Activated naive CD8-positive, alpha-beta T cell treated with anti-CD3 and anti-CD28 coated beads, Interleukin-2, amount 50 U/mL, for 24 hours (primary cell): ENCODE results near the gene CD14.
"Not testable (repeated sequence)": the region's sequence is repeated elsewhere in the genome, so short reads cannot be mapped to it uniquely, and the experiment has no call there.

Source experiments
- ATAC-seq: fragments of 150-1000 bp; cut with Tn5 transposase; one replicate; pipeline ENCODE4 v1.10.0; 2021
- DNase-seq: peaks from one replicate; pipeline ENCODE4 v3.0.0; 2021
- H3K27ac Mint-ChIP-seq: one replicate; pipeline ENCODE4 v1.8.0; 2021; ENCODE audit warnings: mild to moderate bottlenecking, mixed read lengths
- H3K27me3 Mint-ChIP-seq: one replicate; pipeline ENCODE4 v1.8.0; 2021; ENCODE audit warnings: mixed read lengths
- H3K36me3 Mint-ChIP-seq: one replicate; pipeline ENCODE4 v1.8.0; 2021; ENCODE audit warnings: low read depth, mixed read lengths
- H3K4me1 Mint-ChIP-seq: one replicate; pipeline ENCODE4 v1.8.0; 2021; ENCODE audit warnings: mixed read lengths
- H3K4me3 Mint-ChIP-seq: one replicate; pipeline ENCODE4 v1.8.0; 2021; ENCODE audit warnings: mild to moderate bottlenecking, moderate library complexity, mixed read lengths
- H3K9me3 Mint-ChIP-seq: one replicate; pipeline ENCODE4 v1.8.0; 2021; ENCODE audit warnings: mixed read lengths

The CD14 gene

DNA sequence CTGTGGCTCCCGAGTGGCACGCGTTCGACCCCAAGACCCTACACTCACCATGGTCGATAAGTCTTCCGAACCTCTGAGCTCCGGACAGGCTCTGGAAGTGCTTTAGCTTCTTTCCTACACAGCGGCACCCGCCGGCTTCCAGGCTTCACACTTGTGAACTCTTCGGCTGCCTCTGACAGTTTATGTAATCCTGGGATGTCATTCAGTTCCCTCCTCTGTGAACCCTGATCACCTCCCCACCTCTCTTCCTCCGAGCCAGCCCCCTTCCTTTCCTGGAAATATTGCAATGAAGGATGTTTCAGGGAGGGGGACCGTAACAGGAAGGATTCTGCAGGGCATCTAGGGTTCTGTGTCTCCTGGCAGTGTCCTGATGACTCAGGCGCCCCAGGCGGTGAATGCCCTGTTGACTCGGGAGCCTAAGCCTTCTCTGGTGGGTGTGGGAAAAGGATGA is at the start of gene CD14:
TSS of gene CD14 (minus strand) at position 155 of the 451 bp plus-strand sequence. CDS start at position 51, 104 bp downstream.
- peak within 1 kb of the TSS; percentile 75 for H3K4me3 Mint-ChIP-seq
- H3K36me3 Mint-ChIP-seq, result peaks cover 2% of the 10 kb centered on the region
- peaks cover 22% of the 10 kb centered on the region for H3K27me3 Mint-ChIP-seq
- H3K9me3 Mint-ChIP-seq, result peaks cover 3% of the 10 kb centered on the region
- DNase-seq, result peak; percentile 25
- H3K4me1 Mint-ChIP-seq, result peaks cover 34% of the 10 kb centered on the region
- peak; percentile 7 for ATAC-seq
- peak within 1 kb of the TSS; percentile 49 for H3K27ac Mint-ChIP-seq

- Mint-ChIP-seq H3K27ac (no peak overlapping the region), H3K27me3 (no peaks in the 10 kb centered on the region), H3K4me1 (peaks cover 3% of the 10 kb centered on the region), H3K9me3 (no peaks in the 10 kb centered on the region), H3K36me3 (peaks cover 48% of the 10 kb centered on the region), H3K4me3 (no peak overlapping the region)
- no peak for ATAC-seq
- no peak for DNase-seq
These were observed 46.0 kb upstream of the CD14 start for GRCh38 chr5:140678993-140679392.

GRCh38 chr5:140677947-140678346 is 45.0 kb upstream of the CD14 start:
- Mint-ChIP-seq H3K27me3 (no peaks in the 10 kb centered on the region), H3K27ac (no peak overlapping the region)
- DNase-seq, result no peak

GRCh38 chr5:140674629-140675028 is 41.7 kb upstream of the CD14 start:
- Mint-ChIP-seq H3K27me3 (no peaks in the 10 kb centered on the region), H3K9me3 (no peaks in the 10 kb centered on the region), H3K4me1 (peaks cover 3% of the 10 kb centered on the region), H3K27ac (no peak overlapping the region), H3K4me3 (no peak overlapping the region), H3K36me3 (peaks cover 46% of the 10 kb centered on the region)
- DNase-seq (no peak), ATAC-seq (no peak)

More at GRCh38 chr5:140677947-140678346, 45.0 kb upstream of the CD14 start:
- peaks cover 47% of the 10 kb centered on the region for H3K36me3 Mint-ChIP-seq
- no peak for ATAC-seq
- no peak overlapping the region for H3K4me3 Mint-ChIP-seq
- H3K4me1 Mint-ChIP-seq, result peaks cover 3% of the 10 kb centered on the region
- no peaks in the 10 kb centered on the region for H3K9me3 Mint-ChIP-seq

DNA sequence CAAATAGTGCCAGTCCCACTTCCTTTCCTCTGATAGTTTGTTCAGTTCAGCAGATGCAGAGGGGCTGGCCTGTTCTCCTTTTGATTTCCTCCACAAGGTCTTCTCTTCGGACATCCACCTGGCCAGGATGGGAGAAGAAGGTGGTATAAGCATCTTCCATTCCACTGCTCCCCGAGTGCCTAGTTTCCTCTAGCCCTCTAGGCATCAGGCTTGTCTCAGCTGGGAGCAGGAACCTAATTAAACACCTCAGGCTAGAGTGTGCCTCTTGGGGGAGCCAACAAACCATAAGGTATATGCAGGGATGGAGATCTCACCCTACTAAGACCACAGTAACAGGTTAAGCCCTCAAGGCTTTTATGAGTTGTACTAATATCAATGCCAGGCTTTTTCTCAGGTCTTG is 41.2 kb upstream of the CD14 start:
- ATAC-seq, result peak; percentile 15
- no peak for DNase-seq
- peaks cover 49% of the 10 kb centered on the region for H3K36me3 Mint-ChIP-seq

DNA sequence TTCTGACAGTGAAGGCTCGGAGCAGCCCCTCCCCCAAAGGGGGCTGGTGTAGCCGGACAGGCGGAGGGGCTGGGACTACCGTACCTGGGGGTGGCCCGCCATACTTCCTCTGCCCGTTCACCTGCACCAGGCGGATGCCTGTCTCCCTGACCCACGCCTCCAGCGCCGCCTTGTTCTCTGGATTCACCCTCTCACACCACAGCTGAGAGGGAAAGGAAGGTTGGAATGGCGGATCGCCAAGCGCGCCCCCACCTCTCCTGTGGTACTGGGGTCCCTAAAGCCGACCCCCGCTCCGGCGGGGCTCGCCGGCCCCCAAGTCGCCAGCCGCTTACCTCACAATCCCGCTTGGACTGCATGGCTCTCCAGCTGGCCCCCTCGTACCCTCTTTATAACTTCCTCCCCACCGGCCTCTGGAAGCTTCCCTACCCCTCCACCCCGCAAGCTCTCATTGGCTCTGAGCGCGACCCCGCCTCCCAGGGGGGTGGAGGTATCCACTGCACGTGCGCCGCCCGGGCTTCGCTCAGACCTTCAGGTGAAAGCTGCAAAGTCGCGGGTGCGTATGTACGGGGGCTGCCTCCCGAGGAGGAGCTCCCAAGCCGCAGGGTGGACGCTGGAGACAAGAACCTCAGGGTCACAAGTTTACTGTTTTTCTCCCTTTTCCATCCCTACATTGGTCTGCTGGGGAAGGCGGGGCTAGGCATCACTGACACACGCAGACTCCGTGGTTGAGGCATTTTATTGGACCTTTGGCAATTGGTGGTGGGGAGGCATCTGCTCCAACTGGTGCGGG is 40.4 kb upstream of the CD14 start, which contains the start of gene DND1:
TSS of gene DND1 (minus strand) at position 390 of the 790 bp plus-strand sequence. CDS start at position 356, 34 bp downstream.
- Mint-ChIP-seq H3K4me3 (no peak within 1 kb of the TSS), H3K27ac (no peak within 1 kb of the TSS), H3K36me3 (peaks cover 58% of the 10 kb centered on the region), H3K4me1 (peaks cover 3% of the 10 kb centered on the region), H3K27me3 (no peaks in the 10 kb centered on the region), H3K9me3 (no peaks in the 10 kb centered on the region)
- DNase-seq (no peak), ATAC-seq (no peak)

More for the DNA sequence above, 41.2 kb upstream of the CD14 start:
- H3K27ac Mint-ChIP-seq, result no peak overlapping the region
- H3K9me3 Mint-ChIP-seq, result no peaks in the 10 kb centered on the region
- H3K27me3 Mint-ChIP-seq, result no peaks in the 10 kb centered on the region
- no peak overlapping the region for H3K4me3 Mint-ChIP-seq
- peaks cover 3% of the 10 kb centered on the region for H3K4me1 Mint-ChIP-seq

GRCh38 chr5:140672455-140673186 is 39.6 kb upstream of the CD14 start:
- Mint-ChIP-seq H3K9me3 (no peaks in the 10 kb centered on the region), H3K4me3 (no peak overlapping the region), H3K36me3 (peaks cover 61% of the 10 kb centered on the region), H3K27ac (no peak overlapping the region), H3K4me1 (peaks cover 3% of the 10 kb centered on the region), H3K27me3 (no peaks in the 10 kb centered on the region)
- ATAC-seq (no peak), DNase-seq (peak; percentile 23)

DNA sequence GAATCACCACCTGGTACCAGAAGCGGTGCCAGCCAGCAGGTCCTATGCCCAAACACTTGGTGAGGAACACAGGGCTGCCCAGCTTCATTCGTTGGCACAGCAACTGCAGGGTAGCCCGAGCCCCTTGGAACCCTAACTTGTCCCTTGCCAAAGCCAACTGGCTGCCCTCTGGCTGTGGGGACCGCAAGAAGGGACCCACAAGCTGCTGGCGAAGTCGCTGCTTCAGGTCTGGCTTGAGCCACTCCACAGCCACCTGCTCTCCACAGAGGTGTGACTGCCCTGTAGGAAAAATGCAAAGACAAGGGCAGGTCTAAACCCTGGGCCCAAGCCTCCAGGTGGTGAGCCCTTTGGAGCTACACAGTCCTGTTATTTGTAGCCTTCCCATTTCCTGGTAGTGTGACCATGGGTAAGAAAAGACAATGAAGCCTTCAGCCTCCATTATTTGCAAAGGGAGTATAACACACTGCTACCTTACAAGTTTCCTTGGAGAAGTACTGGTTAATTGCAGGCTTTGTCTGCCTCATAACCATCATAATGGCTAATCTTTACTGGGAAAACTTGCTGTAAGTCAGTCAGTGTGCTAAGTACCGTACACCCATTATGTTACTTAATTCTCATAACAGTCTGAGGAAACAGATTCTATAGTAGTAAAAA is 38.6 kb upstream of the CD14 start:
- ATAC-seq, result no peak
- H3K27me3 Mint-ChIP-seq, result no peaks in the 10 kb centered on the region
- peaks cover 61% of the 10 kb centered on the region for H3K36me3 Mint-ChIP-seq
- peaks cover 13% of the 10 kb centered on the region for H3K4me1 Mint-ChIP-seq
- DNase-seq, result no peak
- no peak overlapping the region for H3K4me3 Mint-ChIP-seq
- H3K27ac Mint-ChIP-seq, result peak overlapping the region; percentile 30
- H3K9me3 Mint-ChIP-seq, result no peaks in the 10 kb centered on the region

- Mint-ChIP-seq H3K4me1 (peaks cover 18% of the 10 kb centered on the region), H3K36me3 (peaks cover 60% of the 10 kb centered on the region)
- ATAC-seq, H3K27me3 Mint-ChIP-seq, DNase-seq, H3K4me3 Mint-ChIP-seq, H3K9me3 Mint-ChIP-seq, H3K27ac Mint-ChIP-seq: not testable (repeated sequence)
These were observed 38.1 kb upstream of the CD14 start for GRCh38 chr5:140671035-140671434.

- Mint-ChIP-seq H3K27ac (peak within 1 kb of the TSS; percentile 98), H3K36me3 (peaks cover 64% of the 10 kb centered on the region), H3K4me1 (peaks cover 39% of the 10 kb centered on the region), H3K4me3 (peak within 1 kb of the TSS; percentile 99), H3K9me3 (no peaks in the 10 kb centered on the region), H3K27me3 (no peaks in the 10 kb centered on the region)
- ATAC-seq (peak; percentile 96), DNase-seq (peak; percentile 97)
These were observed 31.6 kb upstream of the CD14 start, which contains the start of gene WDR55 for GRCh38 chr5:140664359-140665119. Gene WDR55, plus strand, starts transcription at chr5:140664904. Its CDS starts 9 bp downstream, at chr5:140664913.

- H3K4me1 Mint-ChIP-seq, result peaks cover 39% of the 10 kb centered on the region
- peaks cover 61% of the 10 kb centered on the region for H3K36me3 Mint-ChIP-seq
- H3K27ac Mint-ChIP-seq, result peak overlapping the region; percentile 98
- H3K9me3 Mint-ChIP-seq, result no peaks in the 10 kb centered on the region
- no peak for ATAC-seq
- no peak for DNase-seq
- peak overlapping the region; percentile 99 for H3K4me3 Mint-ChIP-seq
- no peaks in the 10 kb centered on the region for H3K27me3 Mint-ChIP-seq
These were observed 31.0 kb upstream of the CD14 start for GRCh38 chr5:140664030-140664358.

DNA sequence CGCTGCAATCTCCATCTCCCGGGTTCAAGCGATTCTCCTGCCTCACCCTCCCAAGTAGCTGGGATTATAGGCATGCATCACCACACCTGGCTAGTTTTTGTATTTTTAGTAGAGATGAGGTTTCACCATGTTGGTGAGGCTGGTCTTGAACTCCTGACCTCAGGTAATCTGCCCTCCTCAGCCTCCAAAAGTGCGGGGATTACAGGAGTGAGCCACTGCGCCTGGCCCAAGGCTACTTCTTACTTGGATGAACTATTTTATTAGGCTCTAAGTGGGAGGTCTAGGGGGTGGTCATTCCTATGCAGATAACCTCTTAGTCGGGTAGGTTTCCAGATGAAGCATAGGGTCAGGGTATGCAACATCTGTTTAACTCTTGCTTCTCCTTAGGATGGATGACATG is 27.4 kb upstream of the CD14 start:
- peaks cover 55% of the 10 kb centered on the region for H3K36me3 Mint-ChIP-seq
- not testable (repeated sequence) for H3K27ac Mint-ChIP-seq, H3K4me3 Mint-ChIP-seq, H3K27me3 Mint-ChIP-seq, H3K9me3 Mint-ChIP-seq, ATAC-seq, DNase-seq
- H3K4me1 Mint-ChIP-seq, result peaks cover 18% of the 10 kb centered on the region

DNA sequence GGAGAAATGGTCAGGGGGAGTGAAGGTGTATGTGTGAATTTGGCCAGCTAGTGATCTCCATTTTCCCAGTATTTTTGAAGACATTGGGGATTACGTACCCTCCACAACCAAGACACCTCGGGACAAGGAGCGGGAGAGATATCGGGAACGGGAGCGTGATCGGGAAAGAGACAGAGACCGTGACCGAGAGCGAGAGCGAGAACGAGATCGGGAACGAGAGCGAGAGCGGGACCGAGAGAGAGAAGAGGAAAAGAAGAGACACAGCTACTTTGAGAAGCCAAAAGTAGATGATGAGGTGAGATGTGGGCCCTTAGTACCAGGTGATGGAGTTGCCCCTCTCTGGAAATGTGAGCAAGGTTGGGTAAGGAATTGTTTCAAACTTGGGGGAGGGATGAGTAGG is 25.9 kb upstream of the CD14 start:
- no peak overlapping the region for H3K4me3 Mint-ChIP-seq
- peak overlapping the region; percentile 38 for H3K27ac Mint-ChIP-seq
- peaks cover 7% of the 10 kb centered on the region for H3K4me1 Mint-ChIP-seq
- no peak for DNase-seq
- H3K27me3 Mint-ChIP-seq, result no peaks in the 10 kb centered on the region
- peaks cover 64% of the 10 kb centered on the region for H3K36me3 Mint-ChIP-seq
- ATAC-seq, result no peak
- H3K9me3 Mint-ChIP-seq, result no peaks in the 10 kb centered on the region

GRCh38 chr5:140647042-140647419 is 14.1 kb upstream of the CD14 start:
- Mint-ChIP-seq H3K9me3 (no peaks in the 10 kb centered on the region), H3K4me3 (peak overlapping the region; percentile 97), H3K27me3 (no peaks in the 10 kb centered on the region), H3K4me1 (peaks cover 40% of the 10 kb centered on the region), H3K36me3 (peaks cover 45% of the 10 kb centered on the region), H3K27ac (peak overlapping the region; percentile 92)
- DNase-seq (no peak), ATAC-seq (peak; percentile 12)
